NCI-H446 (cell line): Measurements from ENCODE around the gene MEF2D.

ENCODE experiments used
- DNase-seq, 2 experiments: peaks; one replicate each; lab custom pipeline; 2025; lab: John Stamatoyannopoulos, UW

Gene MEF2D

DNA sequence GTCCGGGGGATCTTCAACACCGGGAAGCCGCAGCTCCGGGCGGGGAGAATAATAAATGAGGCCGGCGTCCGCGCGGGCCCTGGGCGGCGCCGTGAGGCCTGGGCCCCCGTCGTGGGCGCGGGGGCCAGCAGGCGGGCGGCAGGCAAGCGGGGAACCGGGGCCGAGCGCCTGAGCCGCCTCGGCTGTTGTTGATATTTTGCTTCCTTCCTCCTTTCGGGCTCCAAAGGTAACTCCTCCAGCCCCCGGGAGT, at the start of gene MEF2D:
Gene MEF2D, minus strand, starts transcription at position 233 of the 250 bp plus-strand sequence. CDS start 17,483 bp downstream, outside the sequence.
- DNase-seq, result no peak

DNA sequence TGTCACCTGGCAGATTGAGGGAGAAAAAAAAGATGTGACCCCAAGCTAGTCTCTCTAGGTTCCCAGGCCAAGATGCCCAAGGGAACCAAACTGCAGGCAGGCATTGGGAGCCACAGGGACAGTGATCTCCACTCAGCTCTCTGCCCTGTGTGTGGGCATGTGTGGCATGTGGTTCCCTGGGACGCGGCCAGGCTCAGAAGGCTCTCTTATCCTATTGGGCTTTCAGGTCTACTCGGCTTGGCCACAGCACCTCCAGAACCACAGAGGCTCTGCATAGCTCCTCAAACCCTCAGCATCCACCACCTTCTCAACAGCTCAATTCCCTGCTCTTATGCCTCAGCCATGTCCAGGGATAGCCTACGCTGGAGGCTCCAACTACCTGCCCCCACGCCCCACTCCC, 49.8 kb upstream of the MEF2D start:
- DNase-seq, result no peak

DNA sequence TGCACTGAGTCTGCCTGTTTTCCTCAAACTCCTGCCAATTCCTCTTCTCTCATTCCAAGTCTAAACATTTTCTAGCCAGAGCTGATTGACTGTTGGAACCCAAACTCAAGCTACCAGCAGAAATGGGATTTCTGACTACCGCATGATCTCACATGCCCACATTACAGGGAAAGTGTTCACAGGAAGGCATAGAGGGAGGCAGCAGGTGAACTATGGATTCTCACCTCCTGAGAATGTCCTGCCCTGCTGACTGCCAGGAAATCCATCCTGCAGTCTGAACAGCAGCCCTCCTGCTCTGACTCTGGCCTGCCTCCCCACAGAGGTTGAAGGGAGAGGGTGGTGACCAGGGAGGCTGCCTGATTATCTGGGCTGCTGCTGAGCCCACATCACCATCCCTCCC, 49.3 kb upstream of the MEF2D start:
- no peak for DNase-seq

DNA sequence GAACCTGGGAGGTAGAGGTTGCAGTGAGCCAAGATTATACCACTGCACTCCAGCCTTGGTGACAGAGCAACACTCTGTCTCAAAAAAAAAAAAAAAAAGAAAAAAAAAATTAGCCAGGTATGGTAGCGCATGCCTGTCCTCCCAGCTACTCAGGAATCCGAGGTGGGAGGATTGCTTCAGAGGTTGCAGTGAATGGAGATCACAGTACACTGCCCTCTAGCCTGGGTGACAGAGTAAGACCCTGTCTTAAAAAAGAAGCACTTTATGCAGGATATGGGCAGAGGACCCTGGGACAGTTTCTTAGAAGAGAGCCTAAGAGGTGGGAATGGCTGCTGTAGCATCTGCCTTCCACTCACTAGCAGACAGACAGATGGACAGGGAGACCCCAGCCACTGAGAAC, 48.8 kb upstream of the MEF2D start:
- no peak for DNase-seq

DNA sequence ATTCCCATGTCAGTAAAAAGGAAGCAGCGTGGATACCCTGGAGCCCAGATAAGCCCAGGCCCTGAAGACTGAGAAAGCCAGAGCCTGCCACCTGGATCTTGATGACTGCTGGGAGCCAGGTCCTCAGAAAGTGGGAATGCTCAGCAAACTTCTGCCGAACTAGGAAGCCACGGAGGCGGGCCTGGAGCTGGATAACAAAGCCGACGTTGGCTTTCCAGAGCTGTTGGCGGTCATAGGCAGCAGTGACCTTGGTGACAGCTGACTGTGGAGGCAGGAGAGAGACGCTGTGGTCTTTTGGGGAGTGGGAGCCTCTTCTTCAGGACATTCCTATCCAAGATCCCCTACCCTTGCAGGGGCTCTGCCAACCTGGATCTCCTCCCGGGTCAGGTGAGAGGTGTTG, 47.4 kb upstream of the MEF2D start:
- no peak for DNase-seq

DNA sequence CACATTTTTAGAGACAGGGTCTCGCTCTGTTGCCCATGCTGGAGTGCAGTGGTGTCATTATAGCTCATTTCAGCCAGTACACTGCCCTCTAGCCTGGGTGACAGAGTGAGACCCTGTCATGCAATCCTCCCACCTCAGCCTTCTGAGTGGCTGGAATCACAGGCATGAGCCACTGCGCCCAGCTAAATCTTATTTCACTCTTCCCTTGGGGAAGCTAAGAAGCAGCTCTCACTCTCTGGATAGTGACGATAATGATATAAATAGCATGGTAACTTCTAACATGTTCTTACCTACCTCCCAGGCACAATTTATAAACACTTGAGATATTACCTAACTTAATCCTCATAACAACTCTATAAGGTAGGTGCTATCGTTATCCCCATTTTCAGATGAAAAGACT, 46.9 kb upstream of the MEF2D start:
- DNase-seq, result no peak

DNA sequence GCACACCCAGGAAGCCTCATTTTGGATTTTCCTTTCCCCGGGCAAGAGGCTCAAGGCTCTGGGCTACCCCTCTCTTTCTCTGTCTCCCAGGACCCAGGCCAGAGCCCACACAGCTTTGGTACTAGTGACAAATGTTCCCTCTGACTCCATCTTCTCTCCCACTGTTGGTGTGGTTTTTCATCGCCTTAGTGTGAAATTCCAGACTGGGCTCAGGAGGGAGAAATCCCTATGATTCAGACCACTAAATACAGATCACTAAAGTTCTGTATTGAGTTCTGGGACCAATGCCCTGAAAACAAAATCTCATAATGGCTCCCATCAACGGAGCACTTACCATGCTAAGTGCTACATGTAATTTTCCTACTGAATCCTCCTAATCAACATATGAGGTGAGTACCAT, 45.7 kb upstream of the MEF2D start:
- DNase-seq, result no peak

DNA sequence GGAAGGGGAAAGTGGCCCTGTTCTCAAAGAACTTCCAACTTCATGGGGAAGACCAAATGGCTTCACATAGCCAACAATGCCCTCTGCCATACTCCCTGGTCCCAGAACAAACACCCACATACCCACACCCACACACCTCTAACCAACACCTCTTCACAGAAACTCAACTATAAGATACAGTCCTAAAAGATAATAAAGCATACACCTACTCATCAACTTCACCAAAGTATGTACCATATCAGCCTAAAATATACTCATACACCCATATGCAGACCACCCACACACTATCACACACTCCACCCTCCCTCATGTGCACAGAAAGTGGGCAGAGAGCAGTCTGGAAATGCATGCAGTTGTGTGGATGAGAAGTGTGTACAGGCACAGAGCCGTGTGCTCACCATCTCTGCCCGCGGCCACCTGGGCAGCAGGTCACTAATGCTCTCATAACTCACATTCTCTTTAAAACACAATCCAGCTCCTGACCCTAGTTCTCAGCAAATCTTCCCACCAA, 44.1 kb upstream of the MEF2D start:
- no peak for DNase-seq

DNA sequence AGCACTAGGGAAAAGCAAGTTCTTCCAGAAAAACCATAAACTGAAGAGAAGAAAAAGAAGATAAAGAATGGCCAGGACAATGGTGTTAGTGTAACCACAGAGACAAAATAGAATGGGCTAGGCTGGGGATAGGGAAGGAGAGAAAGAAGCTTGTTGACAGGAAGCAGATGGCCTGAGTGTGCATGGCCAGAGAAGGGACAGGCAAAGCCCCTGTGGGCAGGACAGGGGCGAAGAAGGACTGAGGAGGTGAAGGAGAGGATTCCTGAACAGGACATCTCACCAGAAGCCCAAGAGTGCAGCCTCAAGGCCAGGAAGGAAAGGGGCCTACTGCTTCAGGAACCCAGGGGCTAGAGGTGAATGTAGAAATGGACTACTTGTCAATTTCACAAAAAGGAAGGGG, 42.5 kb upstream of the MEF2D start:
- no peak for DNase-seq

DNA sequence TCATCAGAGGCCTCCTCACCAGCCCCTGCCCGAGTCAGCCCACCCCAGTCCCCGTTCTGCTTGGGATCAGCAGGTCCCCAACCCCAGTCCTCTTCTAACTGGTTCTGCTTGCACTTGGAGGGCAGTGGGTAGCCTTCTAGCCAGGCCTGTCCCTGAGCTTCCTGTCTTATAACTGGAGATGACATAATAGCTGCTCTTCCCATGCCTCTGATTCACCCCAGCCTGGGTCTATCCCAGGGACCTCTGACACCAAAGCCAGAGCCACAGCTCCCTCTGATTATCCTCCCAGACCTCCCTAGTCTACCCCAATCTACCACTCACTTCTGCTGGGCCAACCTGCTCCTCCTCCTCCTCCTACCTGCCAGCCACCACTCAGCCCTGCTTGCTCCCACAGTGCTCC, 40.4 kb upstream of the MEF2D start:
- DNase-seq, result no peak

DNA sequence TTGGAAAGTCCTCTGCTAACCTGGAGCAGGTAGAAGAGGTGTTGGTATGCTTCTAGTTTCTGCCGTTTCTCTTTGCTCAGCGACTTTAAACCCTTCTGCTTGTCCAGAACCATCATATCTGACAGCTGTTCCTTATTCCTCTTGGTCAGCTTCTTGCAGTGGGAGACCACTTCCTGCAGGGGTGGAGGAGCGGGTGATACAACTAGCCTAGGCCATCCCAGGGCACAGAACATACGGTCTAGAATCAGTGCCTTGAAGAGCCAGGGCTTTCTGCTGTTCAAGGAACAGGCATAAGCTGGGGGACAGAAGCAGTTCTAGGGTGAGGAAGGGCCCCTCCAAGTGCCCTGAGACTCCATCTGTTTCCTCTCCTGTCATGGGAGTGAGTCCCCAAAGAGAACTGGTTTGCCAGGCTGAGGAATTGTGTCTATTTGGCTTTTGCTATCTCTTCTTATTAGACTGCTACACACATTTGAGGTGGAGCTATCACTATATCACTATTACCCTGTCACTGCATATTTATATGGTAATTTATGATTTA, 39.3 kb upstream of the MEF2D start:
- no peak for DNase-seq

DNA sequence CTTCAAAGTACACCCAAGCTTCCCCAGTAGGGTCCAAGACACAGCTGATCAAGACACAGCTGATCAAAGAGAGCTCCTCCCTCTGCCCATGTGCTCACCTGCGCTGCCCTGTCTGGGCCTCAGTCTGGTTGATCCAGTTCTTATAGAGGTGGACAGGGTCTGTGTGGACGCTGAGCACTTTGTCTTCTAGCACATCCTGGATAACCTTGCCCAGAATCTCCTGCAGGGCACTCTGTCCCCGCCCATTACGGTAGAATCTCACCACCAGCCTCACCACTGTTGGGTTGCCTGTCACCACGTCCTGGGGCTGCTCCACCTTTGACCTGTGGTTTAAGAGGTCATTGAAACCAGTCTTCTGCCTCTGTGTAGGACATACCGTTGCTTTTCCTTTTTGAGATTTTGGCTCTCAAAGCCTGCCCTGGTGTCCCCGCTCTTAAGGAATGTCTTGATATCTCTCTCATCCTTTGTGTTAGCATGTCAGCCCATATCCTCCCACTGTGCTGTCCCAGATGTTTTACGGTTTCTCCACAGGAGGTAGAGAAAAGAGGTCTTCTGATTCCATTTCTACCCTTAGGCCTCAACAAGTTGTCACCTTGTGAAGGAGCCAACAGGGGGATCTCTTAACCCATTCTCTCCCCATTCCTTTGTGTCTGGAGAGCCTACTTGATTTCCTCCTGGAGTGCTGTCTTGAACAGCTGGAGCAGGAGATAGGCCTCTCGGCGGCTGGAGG, 38.3 kb upstream of the MEF2D start:
- no peak for DNase-seq

DNA sequence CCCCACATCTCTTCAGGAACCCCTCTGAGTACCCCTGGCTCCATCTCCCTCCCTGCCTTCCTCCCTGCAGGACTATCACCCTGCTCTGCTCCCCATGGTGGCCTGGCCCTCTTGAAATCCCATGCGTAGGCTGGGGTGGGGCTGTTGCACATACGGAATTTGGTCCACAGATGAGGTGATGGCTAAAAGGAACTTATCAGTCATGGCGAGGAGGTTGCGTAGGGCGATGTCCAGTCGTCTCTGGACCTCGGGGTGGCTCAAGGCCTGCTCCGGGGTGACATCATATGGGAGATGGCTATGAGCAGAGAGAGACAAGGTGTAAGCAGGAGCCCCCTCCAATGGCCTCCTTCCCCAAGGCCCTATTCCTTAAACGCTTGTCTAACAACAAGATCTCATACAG, 36.5 kb upstream of the MEF2D start:
- no peak for DNase-seq

DNA sequence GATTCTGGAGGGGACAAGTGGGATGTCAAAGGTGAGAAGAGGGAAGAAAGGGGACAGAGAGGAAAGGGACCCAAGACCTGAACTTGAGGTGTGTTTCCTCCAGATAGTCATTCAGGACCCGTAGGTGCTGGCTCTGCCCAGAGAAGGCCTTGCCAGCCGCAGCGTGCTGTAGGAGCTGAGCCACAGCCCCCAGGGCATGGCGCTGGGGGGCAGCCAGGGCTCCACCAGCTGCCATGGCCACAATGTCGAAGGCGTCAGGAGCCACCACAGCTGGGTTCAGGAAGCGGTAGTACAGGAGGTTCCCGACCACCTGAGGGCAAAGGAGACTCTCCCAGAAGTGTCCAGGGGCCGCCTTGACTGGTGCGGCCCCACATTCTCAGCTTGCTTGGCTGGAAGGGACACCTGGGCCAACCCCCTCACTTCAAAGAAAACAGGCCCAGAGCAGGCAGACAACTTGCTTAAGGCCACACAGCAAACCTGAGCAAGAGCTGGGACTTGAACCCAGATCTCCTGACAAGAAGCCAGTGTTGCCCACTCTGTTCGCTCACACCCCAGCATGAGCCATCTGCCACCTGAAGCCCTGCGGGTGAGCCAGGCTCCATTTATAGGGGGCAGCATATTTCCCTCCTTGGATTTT, 34.0 kb upstream of the MEF2D start:
- no peak for DNase-seq

DNA sequence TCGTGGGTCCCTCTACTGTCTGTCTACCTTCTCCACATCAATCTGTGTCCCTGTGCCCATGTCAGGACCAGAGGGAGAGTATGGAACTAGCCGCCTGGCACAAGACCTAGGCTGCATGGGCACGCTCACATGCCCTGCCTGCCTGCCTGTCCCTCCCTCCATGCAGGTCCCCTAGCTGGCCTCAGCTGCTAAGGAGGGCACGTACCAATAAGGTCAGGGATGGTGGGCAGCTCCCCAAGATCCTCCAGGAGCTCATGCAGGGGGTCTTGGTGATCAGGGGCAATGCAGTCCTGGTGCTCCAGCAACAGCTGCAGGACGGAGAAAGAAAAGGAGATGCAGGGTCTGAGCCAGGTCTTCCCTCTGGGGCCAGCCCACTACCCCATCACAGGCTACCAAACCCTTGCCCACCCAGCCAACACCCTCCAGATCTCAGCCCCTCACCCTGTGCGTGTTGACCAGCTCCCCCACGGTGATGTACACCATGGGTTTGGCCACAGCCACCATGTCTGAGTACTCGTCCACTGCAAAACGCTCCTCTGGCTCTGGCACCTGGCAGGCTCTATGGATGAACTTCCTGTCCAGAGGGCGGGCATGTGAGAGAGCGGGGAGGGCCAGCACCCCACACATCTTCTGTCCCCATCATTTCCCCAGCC, 33.1 kb upstream of the MEF2D start:
- DNase-seq, result no peak

DNA sequence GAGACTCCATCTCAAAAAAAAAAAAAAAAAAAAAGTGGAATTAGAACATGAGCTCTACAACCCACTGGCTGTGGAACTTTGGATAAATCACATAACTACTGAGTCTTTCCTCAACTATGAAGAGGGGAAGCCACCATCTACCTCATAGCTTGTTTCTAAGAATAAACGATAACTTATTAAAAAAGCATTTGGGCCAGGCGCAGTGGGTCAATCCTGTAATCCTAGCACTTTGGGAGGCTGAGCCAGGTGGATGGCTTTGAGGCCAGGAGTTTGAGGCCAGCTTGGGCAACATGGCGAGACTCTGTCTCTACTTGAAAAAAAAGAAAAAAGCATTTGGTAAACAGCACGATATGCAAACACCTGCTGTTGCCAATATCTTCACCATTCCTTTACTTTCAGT, 31.8 kb upstream of the MEF2D start:
- no peak for DNase-seq

DNA sequence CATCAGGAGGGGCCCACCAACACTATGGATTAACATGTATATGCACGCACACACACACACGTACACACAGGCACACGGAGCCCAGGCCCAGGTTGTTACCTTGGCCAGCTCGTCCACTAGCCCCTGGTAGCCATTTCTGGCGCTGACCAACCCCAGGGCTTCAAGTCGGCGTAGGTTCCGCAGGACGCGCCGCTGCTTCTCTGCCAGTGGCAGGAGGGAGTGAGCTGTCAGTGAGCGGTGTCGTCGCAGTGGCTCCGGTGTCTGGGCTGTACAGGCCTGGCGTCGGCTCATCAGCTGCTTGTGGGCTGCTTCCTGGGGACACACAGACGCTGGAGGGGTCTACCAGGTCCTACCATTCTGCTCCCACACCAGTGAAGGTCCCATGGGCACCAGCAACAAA, 29.4 kb upstream of the MEF2D start:
- no peak for DNase-seq

DNA sequence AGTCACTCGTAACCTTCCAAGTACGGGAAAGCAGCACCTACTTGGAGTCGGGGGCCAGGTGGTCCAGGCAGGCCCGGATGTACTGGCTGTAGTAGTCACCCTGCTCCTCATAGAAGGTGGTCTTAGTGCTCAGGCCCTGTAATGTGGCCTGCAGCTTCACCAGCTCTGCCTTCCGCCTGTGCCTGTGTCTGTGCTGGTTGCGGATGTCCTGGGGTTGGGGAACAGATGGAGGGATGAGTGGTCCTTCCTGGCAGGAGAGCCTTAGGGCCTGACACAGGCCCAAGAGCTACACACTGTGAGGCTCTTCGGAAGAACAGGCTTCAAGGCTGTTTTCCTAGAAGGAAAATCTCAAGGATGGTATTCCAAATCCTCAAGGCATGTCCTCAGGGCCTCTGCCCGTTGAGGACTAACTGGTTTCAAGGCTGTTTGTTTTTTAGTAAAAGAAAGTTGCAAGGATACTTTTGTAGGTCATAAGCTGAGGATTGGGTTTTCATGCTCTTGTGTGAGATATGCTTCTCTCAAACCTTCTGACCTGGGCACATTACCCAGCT, 28.4 kb upstream of the MEF2D start:
- no peak for DNase-seq

DNA sequence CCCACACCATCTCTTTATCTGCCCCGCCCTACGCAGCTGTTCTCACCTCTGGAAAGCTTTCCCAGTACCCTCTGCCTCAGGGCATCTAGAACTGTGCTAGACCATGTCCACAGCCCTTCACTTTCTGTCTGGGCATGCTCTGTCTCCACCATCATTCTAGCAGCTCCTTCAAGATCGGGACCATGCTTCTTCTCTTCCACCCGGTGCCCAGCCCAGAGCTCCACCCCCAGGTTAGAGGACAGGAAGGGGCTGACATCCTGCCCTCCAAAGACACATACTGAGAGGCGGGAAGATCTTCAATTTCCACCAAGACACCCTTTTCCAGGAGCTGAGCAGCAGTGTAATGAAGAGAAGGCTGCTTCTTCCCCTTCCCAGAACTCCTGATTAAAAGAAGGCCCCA, 27.7 kb upstream of the MEF2D start:
- DNase-seq, result no peak

DNA sequence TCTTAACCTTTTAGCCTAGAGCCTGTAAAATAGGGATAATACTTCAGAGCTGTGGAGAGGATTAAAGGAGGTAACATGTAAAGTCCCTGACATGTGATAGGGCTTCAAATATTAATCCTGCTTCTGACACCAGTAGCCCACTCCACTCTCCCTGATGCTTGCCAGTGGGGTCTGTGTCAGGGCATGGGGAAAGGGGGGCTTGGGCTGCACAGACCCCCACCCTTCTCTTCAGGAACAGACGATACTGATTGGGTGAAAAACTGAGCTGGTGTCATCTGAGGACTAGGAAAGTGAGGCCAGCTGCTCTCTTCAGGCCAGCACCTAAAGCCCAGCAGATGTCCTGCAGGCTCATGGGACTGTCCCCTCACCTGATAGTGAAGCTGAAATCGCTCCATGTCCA, 27.0 kb upstream of the MEF2D start:
- DNase-seq, result no peak

DNA sequence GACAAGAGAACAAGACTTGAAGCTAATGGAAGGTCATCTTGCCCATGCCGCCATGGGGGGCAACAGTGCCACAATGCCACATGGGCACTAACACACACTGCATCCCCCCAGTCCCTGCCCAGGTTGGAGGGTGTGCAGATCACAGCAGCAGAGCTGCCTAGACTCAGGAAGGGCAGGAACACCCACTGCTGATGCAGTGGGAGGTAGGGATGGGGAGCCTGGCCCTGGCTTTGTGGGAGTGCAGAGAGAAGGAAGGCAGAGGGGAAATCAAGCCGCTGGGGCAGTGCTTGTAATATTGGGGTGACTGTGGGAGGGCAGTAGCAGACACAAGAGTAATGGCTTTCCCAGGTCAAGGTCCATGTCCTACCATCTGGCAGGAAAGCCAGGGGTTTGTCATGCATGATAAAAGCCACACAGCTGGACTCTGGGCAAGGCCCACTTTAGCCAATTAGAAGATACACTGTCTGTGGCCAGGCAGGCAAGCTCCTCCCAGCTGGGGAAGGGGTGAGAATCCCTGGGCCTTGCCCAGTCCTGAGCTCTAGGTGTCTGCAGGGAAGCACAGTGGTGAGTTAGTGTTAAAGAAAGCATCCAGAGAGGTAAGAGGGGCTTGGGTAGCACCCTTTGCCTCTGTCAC, 25.4 kb upstream of the MEF2D start:
- DNase-seq, result no peak

DNA sequence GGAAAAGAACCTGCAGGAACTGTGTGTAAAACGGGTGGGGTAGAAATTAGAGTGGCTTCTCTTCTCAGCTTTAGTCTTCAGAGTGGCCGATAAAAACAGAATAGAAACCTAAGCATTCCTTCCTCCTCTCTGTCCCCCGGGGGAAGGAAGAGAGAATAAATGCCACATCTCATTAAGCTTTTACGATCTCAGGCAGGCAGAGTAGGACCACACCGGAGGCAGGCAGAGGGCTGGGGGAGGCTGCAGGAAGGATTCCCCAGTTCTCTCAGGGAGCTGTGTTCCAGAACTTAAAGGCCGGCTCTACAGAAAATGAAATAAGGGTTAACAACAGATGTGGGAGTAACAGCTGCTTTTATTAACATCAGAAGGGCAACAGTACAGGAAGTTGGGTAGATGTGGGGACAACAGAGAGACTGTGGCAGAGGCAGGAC, 24.5 kb upstream of the MEF2D start:
- DNase-seq, result no peak

DNA sequence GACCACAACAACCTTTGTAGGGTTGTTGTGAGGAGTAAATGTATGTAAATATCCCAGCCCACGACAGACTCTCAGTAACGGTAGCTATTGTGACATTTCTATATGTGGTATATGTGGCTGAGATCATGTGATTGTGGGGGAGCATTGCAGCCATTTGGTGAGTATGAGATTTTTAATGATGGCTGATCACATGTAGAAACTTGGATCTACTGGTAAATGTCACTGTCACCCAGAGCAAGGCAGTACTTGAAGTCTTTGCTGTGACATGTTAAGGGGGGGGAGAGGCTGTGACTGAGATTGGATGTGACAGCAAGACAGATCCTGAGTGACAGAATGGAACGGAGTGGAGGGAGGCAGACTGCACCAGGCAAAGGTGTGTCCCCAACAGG, 23.9 kb upstream of the MEF2D start:
- DNase-seq, result no peak
